Measurements from ENCODE around the gene SH2B3.

DNA sequence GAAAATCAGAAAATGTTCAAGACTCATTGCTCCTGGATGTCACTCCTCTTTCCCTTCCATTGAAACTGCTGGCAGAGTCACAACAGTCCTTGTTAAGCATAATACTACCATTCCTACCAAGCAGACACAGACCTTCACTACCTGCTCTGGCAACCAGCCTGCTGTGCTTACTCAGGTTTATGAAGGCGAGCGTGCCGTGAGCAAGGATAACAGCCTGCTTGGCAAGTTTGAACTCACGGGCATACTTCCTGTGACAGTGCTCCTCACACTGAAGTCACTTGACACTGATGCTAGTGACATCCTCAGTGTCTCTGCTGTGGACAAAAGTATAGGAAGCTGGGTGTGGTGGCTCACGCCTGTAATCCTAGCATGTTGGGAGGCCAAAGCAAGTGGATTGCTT, 21.1 kb upstream of the SH2B3 start:
- TF ChIP-seq, protein P1, sequence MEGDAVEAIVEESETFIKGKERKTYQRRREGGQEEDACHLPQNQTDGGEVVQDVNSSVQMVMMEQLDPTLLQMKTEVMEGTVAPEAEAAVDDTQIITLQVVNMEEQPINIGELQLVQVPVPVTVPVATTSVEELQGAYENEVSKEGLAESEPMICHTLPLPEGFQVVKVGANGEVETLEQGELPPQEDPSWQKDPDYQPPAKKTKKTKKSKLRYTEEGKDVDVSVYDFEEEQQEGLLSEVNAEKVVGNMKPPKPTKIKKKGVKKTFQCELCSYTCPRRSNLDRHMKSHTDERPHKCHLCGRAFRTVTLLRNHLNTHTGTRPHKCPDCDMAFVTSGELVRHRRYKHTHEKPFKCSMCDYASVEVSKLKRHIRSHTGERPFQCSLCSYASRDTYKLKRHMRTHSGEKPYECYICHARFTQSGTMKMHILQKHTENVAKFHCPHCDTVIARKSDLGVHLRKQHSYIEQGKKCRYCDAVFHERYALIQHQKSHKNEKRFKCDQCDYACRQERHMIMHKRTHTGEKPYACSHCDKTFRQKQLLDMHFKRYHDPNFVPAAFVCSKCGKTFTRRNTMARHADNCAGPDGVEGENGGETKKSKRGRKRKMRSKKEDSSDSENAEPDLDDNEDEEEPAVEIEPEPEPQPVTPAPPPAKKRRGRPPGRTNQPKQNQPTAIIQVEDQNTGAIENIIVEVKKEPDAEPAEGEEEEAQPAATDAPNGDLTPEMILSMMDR (IDR thresholded peaks at IDR 0.05): no peak
- TF ChIP-seq POLR2A (IDR thresholded peaks at IDR 0.05): no peak

All from heart left ventricle (tissue), 13 donors.